Measurements from ENCODE around the gene HERC2. TPM values are rescaled to one million over a fixed set of nuclear protein-coding genes. Genes with fewer than 3 reads are reported as not detected.

HERC2 gene
- total and polyA plus RNA-seq, 9 of the 15 experiments (the other 6 are each of a cell fraction or from before 2014, with no cell fraction given) = 10.6 to 84.0 (median 42.6) TPM

DNA sequence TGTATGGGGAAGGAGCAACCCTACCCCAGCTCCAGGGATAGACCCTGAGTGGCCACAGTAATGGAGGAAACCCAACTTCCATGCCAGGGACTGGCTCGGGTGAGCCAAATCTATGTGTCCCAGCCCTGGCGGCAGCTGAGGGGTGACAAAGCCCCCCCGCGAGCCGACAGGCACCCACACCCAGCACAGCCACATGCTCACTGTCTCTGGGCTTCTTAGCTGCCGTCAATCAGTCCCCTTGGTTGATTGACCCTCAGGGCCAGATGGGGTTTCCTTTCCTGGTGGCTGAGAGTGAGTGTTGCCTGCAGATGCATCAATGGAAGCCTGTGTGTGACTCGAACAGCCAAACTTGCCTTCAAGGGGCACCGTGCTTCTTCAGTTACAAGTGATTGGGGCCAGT is 220.8 kb downstream of the HERC2 start:
- no TSS peak for BruUV-seq (replicated peaks)
- in situ Hi-C loops (cut with MboI) = no loop called here
- no peaks in the 10 kb centered on the region for H3K79me2 ChIP-seq (ENCODE audit: control insufficient read depth, insufficient read depth, low read length)
- no peak for FAIRE-seq
- DNase-seq (ENCODE audit: extremely low read depth in 1 of 4, low spot score in 3 of 4) = no peak
- no peak for ATAC-seq
- H3K27me3 ChIP-seq (ENCODE audit: control insufficient read depth in 2 of 2, insufficient read depth in 2 of 2, low read length in 2 of 2) = peaks cover 0 to 14% of the 10 kb centered on the region in 2 experiments; a peak in 3 of 5 replicates
- no peaks in the 10 kb centered on the region for H3K36me3 ChIP-seq (ENCODE audit: control insufficient read depth, insufficient read depth, low read length)
- peaks cover 3% of the 10 kb centered on the region; the same call in 1 of the 2 replicates for H3K9me3 ChIP-seq (replicated peaks; ENCODE audit: control insufficient read depth, insufficient read depth, low read depth, low read length)
- 15% methylated on average over 4 of the region's 8 CpGs for whole genome bisulfite sequencing (ENCODE audit: insufficient coverage, low coverage, missing lambda C conversion rate)
- no peak overlapping the region for H3K9ac ChIP-seq (ENCODE audit: insufficient read depth in 1 of 2, low read depth in 2 of 2, low read length in 2 of 2)
- H3K27ac ChIP-seq (ENCODE audit: extremely low read depth, low read depth, low read length) = no peak overlapping the region
- CTCF ChIA-PET (ENCODE audit: low intra/inter-chr PET ratio) = no interaction called here
- no peak overlapping the region for H3K4me3 ChIP-seq
- H4K20me1 ChIP-seq (replicated peaks; ENCODE audit: control insufficient read depth, insufficient read depth, low read length) = no peaks in the 10 kb centered on the region
- no peak overlapping the region for H3K4me2 ChIP-seq (ENCODE audit: insufficient read depth, low read length)
- intact Hi-C loops (cut with micrococcal nuclease) = no loop called here
- 0 out of 2 replicates have a peak overlapping the region, but pooled peaks have one; percentile 32 for H2AFZ ChIP-seq (ENCODE audit: low read depth, low read length)
- no peaks in the 10 kb centered on the region for H3K9me1 ChIP-seq (ENCODE audit: control insufficient read depth, insufficient read depth, low read length)
- POLR2A ChIA-PET = interaction anchor here (0.9 kb wide), 1 partner anchor 9 kb away, joined by 3 read pairs; no protein-coding TSS in a partner anchor
- peaks cover 13 to 40% of the 10 kb centered on the region in 2 experiments; a peak in 4 of 5 replicates for H3K4me1 ChIP-seq (replicated peaks in 1 of 2; ENCODE audit: control insufficient read depth in 2 of 2, insufficient read depth in 2 of 2, low read length in 2 of 2)
- TF ChIP-seq PCBP1 (IDR thresholded peaks at IDR 0.05; ENCODE audit: low read depth, low read length, poor library complexity, severe bottlenecking) (no peak), KLF16 (IDR thresholded peaks at IDR 0.05) (no peak), GTF2F1 (IDR thresholded peaks at IDR 0.05; ENCODE audit: low read depth, low read length) (no peak), RBM17 (IDR thresholded peaks at IDR 0.05; ENCODE audit: borderline replicate concordance, low read depth, low read length) (no peak), KLF13 (tag; IDR thresholded peaks at IDR 0.05; ENCODE audit: borderline replicate concordance, low read depth) (no peak), GATAD2B (IDR thresholded peaks at IDR 0.05; ENCODE audit: borderline replicate concordance) (no peak), NEUROD1 (IDR thresholded peaks at IDR 0.05; ENCODE audit: borderline replicate concordance, low read depth, low read length, partially characterized antibody) (no peak), L3MBTL2 (IDR thresholded peaks at IDR 0.05) (no peak), TOE1 (IDR thresholded peaks at IDR 0.05; ENCODE audit: borderline replicate concordance) (no peak), TOE1 (CRISPR knock-in tag; IDR thresholded peaks at IDR 0.05; ENCODE audit: borderline replicate concordance, low read depth) (no peak), HDAC8 (tag; IDR thresholded peaks at IDR 0.05) (no peak), HDAC3 (IDR thresholded peaks at IDR 0.05; ENCODE audit: borderline replicate concordance, partially characterized antibody) (no peak), STAT5B (CRISPR knock-in tag; IDR thresholded peaks at IDR 0.05) (no peak), PCBP2 (IDR thresholded peaks at IDR 0.05; ENCODE audit: low read depth, low read length, poor library complexity, severe bottlenecking) (no peak), ZNF217 (CRISPR knock-in tag; IDR thresholded peaks at IDR 0.05) (no peak), ZC3H11A (IDR thresholded peaks at IDR 0.05; ENCODE audit: low read depth, low read length) (no peak)
- TF ChIP-seq, protein P1, sequence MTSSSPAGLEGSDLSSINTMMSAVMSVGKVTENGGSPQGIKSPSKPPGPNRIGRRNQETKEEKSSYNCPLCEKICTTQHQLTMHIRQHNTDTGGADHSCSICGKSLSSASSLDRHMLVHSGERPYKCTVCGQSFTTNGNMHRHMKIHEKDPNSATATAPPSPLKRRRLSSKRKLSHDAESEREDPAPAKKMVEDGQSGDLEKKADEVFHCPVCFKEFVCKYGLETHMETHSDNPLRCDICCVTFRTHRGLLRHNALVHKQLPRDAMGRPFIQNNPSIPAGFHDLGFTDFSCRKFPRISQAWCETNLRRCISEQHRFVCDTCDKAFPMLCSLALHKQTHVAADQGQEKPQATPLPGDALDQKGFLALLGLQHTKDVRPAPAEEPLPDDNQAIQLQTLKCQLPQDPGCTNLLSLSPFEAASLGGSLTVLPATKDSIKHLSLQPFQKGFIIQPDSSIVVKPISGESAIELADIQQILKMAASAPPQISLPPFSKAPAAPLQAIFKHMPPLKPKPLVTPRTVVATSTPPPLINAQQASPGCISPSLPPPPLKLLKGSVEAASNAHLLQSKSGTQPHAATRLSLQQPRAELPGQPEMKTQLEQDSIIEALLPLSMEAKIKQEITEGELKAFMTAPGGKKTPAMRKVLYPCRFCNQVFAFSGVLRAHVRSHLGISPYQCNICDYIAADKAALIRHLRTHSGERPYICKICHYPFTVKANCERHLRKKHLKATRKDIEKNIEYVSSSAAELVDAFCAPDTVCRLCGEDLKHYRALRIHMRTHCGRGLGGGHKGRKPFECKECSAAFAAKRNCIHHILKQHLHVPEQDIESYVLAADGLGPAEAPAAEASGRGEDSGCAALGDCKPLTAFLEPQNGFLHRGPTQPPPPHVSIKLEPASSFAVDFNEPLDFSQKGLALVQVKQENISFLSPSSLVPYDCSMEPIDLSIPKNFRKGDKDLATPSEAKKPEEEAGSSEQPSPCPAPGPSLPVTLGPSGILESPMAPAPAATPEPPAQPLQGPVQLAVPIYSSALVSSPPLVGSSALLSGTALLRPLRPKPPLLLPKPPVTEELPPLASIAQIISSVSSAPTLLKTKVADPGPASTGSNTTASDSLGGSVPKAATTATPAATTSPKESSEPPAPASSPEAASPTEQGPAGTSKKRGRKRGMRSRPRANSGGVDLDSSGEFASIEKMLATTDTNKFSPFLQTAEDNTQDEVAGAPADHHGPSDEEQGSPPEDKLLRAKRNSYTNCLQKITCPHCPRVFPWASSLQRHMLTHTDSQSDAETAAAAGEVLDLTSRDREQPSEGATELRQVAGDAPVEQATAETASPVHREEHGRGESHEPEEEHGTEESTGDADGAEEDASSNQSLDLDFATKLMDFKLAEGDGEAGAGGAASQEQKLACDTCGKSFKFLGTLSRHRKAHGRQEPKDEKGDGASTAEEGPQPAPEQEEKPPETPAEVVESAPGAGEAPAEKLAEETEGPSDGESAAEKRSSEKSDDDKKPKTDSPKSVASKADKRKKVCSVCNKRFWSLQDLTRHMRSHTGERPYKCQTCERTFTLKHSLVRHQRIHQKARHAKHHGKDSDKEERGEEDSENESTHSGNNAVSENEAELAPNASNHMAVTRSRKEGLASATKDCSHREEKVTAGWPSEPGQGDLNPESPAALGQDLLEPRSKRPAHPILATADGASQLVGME (CRISPR knock-in tag; IDR thresholded peaks at IDR 0.05) = no peak
